Activated CD4-positive, alpha-beta memory T cell treated with anti-CD3 and anti-CD28 coated beads for 36 hours (primary cell): ENCODE data around the gene PLGRKT. TPM values are rescaled to one million over a fixed set of nuclear protein-coding genes. Genes with fewer than 3 reads are reported as not detected.
"Not testable (repeated sequence)": the region's sequence is repeated elsewhere in the genome, so short reads cannot be mapped to it uniquely, and the experiment has no call there.

Experiments used
- CTCF ChIA-PET: fragments of 350-600 bp; sonication (Branson Sonifier 250); formaldehyde crosslinking; loops from one replicate; lab custom pipeline; 2021; ENCODE audit warnings: antibody characterized with exemption, inconsistent platforms; lab: Charles Lee
- POLR2A ChIA-PET: fragments of 350-600 bp; sonication (Branson Sonifier 250); formaldehyde crosslinking; loops from one replicate; lab custom pipeline; 2021; ENCODE audit warnings: antibody characterized with exemption; lab: Charles Lee
- DNase-seq: peaks from one replicate; pipeline ENCODE4 v3.0.0-alpha.2; 2020
- H3K27ac Mint-ChIP-seq: one replicate; pipeline ENCODE4 v1.8.0; 2021; ENCODE audit warnings: mixed read lengths
- H3K27me3 Mint-ChIP-seq: one replicate; pipeline ENCODE4 v1.8.0; 2021; ENCODE audit warnings: mixed read lengths
- H3K36me3 Mint-ChIP-seq: one replicate; pipeline ENCODE4 v1.8.0; 2021; ENCODE audit warnings: mixed read lengths
- H3K4me1 Mint-ChIP-seq: one replicate; pipeline ENCODE4 v1.8.0; 2021; ENCODE audit warnings: low read depth, mixed read lengths
- H3K4me3 Mint-ChIP-seq: one replicate; pipeline ENCODE4 v1.8.0; 2021; ENCODE audit warnings: mild to moderate bottlenecking, mixed read lengths
- H3K9me3 Mint-ChIP-seq: one replicate; pipeline ENCODE4 v1.8.0; 2021; ENCODE audit warnings: mixed read lengths
- intact Hi-C: fragments of 100-400 bp; cut with micrococcal nuclease; formaldehyde crosslinking; loops from one replicate; pipeline ENCODE4 v1.15.1; 2023
- total RNA-seq, 2 experiments: library from RNA; stranded (reverse); gene quantifications; one replicate each; pipeline ENCODE4 v1.2.3, GENCODE V29; 2021

The PLGRKT gene
- total RNA-seq, 2 experiments from 2014 or later = 52.9 to 59.4 TPM

GRCh38 chr9:5402217-5402616 is 35.5 kb downstream of the PLGRKT start:
- intact Hi-C loops = no loop called here
- DNase-seq = no peak
- peaks cover 27% of the 10 kb centered on the region for H3K4me1 Mint-ChIP-seq
- ChIA-PET POLR2A (no interaction called here), CTCF (no interaction called here)
- H3K27ac Mint-ChIP-seq = peak overlapping the region; percentile 14
- peaks cover 24% of the 10 kb centered on the region for H3K9me3 Mint-ChIP-seq
- no peaks in the 10 kb centered on the region for H3K27me3 Mint-ChIP-seq
- H3K36me3 Mint-ChIP-seq = peaks cover 18% of the 10 kb centered on the region
- H3K4me3 Mint-ChIP-seq = no peak overlapping the region

- H3K4me3 Mint-ChIP-seq, POLR2A ChIA-PET, intact Hi-C loops, H3K27me3 Mint-ChIP-seq, H3K9me3 Mint-ChIP-seq, H3K27ac Mint-ChIP-seq, H3K36me3 Mint-ChIP-seq, CTCF ChIA-PET, DNase-seq: not testable (repeated sequence)
- H3K4me1 Mint-ChIP-seq = peaks cover 16% of the 10 kb centered on the region
Observed at GRCh38 chr9:5397547-5397946, 40.2 kb downstream of the PLGRKT start.

- Mint-ChIP-seq H3K9me3 (no peaks in the 10 kb centered on the region), H3K27me3 (no peaks in the 10 kb centered on the region), H3K4me3 (no peak overlapping the region), H3K36me3 (peaks cover 4% of the 10 kb centered on the region), H3K27ac (no peak overlapping the region), H3K4me1 (peaks cover 9% of the 10 kb centered on the region)
- DNase-seq = no peak
- ChIA-PET CTCF (interaction anchor here (0.7 to 0.8 kb wide), 3 partner anchors 37 to 1057 kb away, joined by 3 to 7 read pairs (median 4); no protein-coding TSS in a partner anchor), POLR2A (no interaction called here)
- intact Hi-C loops = no loop called here
Observed at GRCh38 chr9:5395428-5395827, 42.3 kb downstream of the PLGRKT start.

- DNase-seq, H3K4me3 Mint-ChIP-seq, POLR2A ChIA-PET, H3K9me3 Mint-ChIP-seq, intact Hi-C loops, H3K36me3 Mint-ChIP-seq, H3K27ac Mint-ChIP-seq, H3K27me3 Mint-ChIP-seq: not testable (repeated sequence)
- H3K4me1 Mint-ChIP-seq = peaks cover 16% of the 10 kb centered on the region
- CTCF ChIA-PET = interaction anchor here (0.6 kb wide), 1 partner anchor 313 kb away, joined by 3 read pairs; no protein-coding TSS in a partner anchor
Observed at GRCh38 chr9:5393976-5394375, 43.7 kb downstream of the PLGRKT start.

GRCh38 chr9:5393497-5393896 is 44.2 kb downstream of the PLGRKT start:
- peaks cover 5% of the 10 kb centered on the region for H3K36me3 Mint-ChIP-seq

GRCh38 chr9:5392285-5392684 is 45.4 kb downstream of the PLGRKT start:
- peaks cover 5% of the 10 kb centered on the region for H3K36me3 Mint-ChIP-seq
- H3K9me3 Mint-ChIP-seq = no peaks in the 10 kb centered on the region
- H3K27me3 Mint-ChIP-seq = no peaks in the 10 kb centered on the region
- no peak overlapping the region for H3K27ac Mint-ChIP-seq
- H3K4me1 Mint-ChIP-seq = peaks cover 18% of the 10 kb centered on the region
- no peak overlapping the region for H3K4me3 Mint-ChIP-seq
- CTCF ChIA-PET = no interaction called here
- POLR2A ChIA-PET = no interaction called here
- intact Hi-C loops = no loop called here
- no peak for DNase-seq

More at GRCh38 chr9:5393497-5393896, 44.2 kb downstream of the PLGRKT start:
- H3K27ac Mint-ChIP-seq = no peak overlapping the region
- POLR2A ChIA-PET = no interaction called here
- H3K9me3 Mint-ChIP-seq = no peaks in the 10 kb centered on the region
- no peak for DNase-seq
- no peak overlapping the region for H3K4me3 Mint-ChIP-seq
- peaks cover 18% of the 10 kb centered on the region for H3K4me1 Mint-ChIP-seq
- CTCF ChIA-PET = interaction anchor here (0.6 kb wide), 1 partner anchor 312 kb away, joined by 3 read pairs; no protein-coding TSS in a partner anchor
- H3K27me3 Mint-ChIP-seq = no peaks in the 10 kb centered on the region
- intact Hi-C loops = no loop called here

- H3K27ac Mint-ChIP-seq = peak overlapping the region; percentile 14
- no peaks in the 10 kb centered on the region for H3K9me3 Mint-ChIP-seq
- peaks cover 20% of the 10 kb centered on the region for H3K4me1 Mint-ChIP-seq
- DNase-seq = peak; percentile 71
- H3K27me3 Mint-ChIP-seq = no peaks in the 10 kb centered on the region
- intact Hi-C loops = loop anchor here (1.0 kb wide), 1 partner anchor 25 kb away; no protein-coding TSS in a partner anchor
- ChIA-PET POLR2A (no interaction called here), CTCF (no interaction called here)
- H3K4me3 Mint-ChIP-seq = no peak overlapping the region
- H3K36me3 Mint-ChIP-seq = peaks cover 5% of the 10 kb centered on the region
Observed at GRCh38 chr9:5389109-5389732, 48.5 kb downstream of the PLGRKT start.

- ChIA-PET CTCF (no interaction called here), POLR2A (no interaction called here)
- Mint-ChIP-seq H3K36me3 (peaks cover 5% of the 10 kb centered on the region), H3K27ac (no peak overlapping the region), H3K9me3 (no peaks in the 10 kb centered on the region), H3K27me3 (no peaks in the 10 kb centered on the region), H3K4me3 (no peak overlapping the region), H3K4me1 (peaks cover 21% of the 10 kb centered on the region)
- DNase-seq = no peak
- intact Hi-C loops = no loop called here
Observed at GRCh38 chr9:5388026-5388819, 49.5 kb downstream of the PLGRKT start.

- intact Hi-C loops = no loop called here
- H3K27me3 Mint-ChIP-seq = no peaks in the 10 kb centered on the region
- ChIA-PET POLR2A (no interaction called here), CTCF (no interaction called here)
- no peak overlapping the region for H3K4me3 Mint-ChIP-seq
- H3K9me3 Mint-ChIP-seq = no peaks in the 10 kb centered on the region
- peaks cover 21% of the 10 kb centered on the region for H3K36me3 Mint-ChIP-seq
- H3K4me1 Mint-ChIP-seq = peaks cover 15% of the 10 kb centered on the region
- no peak for DNase-seq
- no peak overlapping the region for H3K27ac Mint-ChIP-seq
Observed at GRCh38 chr9:5384436-5384835, 53.3 kb downstream of the PLGRKT start.

- Mint-ChIP-seq H3K27me3 (no peaks in the 10 kb centered on the region), H3K27ac (no peak overlapping the region), H3K4me1 (peaks cover 11% of the 10 kb centered on the region), H3K4me3 (no peak overlapping the region), H3K36me3 (peaks cover 21% of the 10 kb centered on the region), H3K9me3 (no peaks in the 10 kb centered on the region)
- CTCF ChIA-PET = no interaction called here
- POLR2A ChIA-PET = no interaction called here
- DNase-seq = no peak
- intact Hi-C loops = no loop called here
Observed at GRCh38 chr9:5382479-5382878, 55.2 kb downstream of the PLGRKT start.

- H3K27me3 Mint-ChIP-seq = no peaks in the 10 kb centered on the region
- no peak overlapping the region for H3K4me3 Mint-ChIP-seq
- intact Hi-C loops = loop anchor here (1.0 to 10.0 kb wide), 4 partner anchors 12 to 451 kb away; partner anchors contain the start of gene PLGRKT
- peak overlapping the region; percentile 59 for H3K27ac Mint-ChIP-seq
- ChIA-PET POLR2A (interaction anchor here (1.1 kb wide), 1 partner anchor 84 kb away, joined by 3 read pairs; no protein-coding TSS in a partner anchor), CTCF (no interaction called here)
- H3K36me3 Mint-ChIP-seq = peaks cover 6% of the 10 kb centered on the region
- H3K4me1 Mint-ChIP-seq = peaks cover 31% of the 10 kb centered on the region
- DNase-seq = no peak
- H3K9me3 Mint-ChIP-seq = no peaks in the 10 kb centered on the region
Observed at GRCh38 chr9:5375790-5376477, 61.8 kb downstream of the PLGRKT start.

- intact Hi-C loops = loop anchor here (1.0 to 10.0 kb wide), 4 partner anchors 11 to 450 kb away; partner anchors contain the start of gene PLGRKT
- Mint-ChIP-seq H3K9me3 (no peaks in the 10 kb centered on the region), H3K27me3 (no peaks in the 10 kb centered on the region), H3K4me1 (peaks cover 31% of the 10 kb centered on the region), H3K36me3 (peaks cover 2% of the 10 kb centered on the region), H3K27ac (peak overlapping the region; percentile 59), H3K4me3 (no peak overlapping the region)
- peak; percentile 76 for DNase-seq
- CTCF ChIA-PET = no interaction called here
- POLR2A ChIA-PET = interaction anchor here (0.6 to 1.1 kb wide), 2 partner anchors 11 to 85 kb away, joined by 3 read pairs; no protein-coding TSS in a partner anchor
Observed at GRCh38 chr9:5375091-5375490, 62.6 kb downstream of the PLGRKT start.
